Activated CD8-positive, alpha-beta memory T cell treated with anti-CD3 and anti-CD28 coated beads for 1 hour (primary cell): ENCODE measurements around the gene GCLC.

Experiments
- DNase-seq, 2 donors: peaks; one replicate each; pipeline ENCODE4 v3.0.0-alpha.2; 2020; ENCODE audit warnings: low read depth in 1 of 2; ENCODE audit errors: extremely low read depth in 1 of 2

Gene GCLC

DNA sequence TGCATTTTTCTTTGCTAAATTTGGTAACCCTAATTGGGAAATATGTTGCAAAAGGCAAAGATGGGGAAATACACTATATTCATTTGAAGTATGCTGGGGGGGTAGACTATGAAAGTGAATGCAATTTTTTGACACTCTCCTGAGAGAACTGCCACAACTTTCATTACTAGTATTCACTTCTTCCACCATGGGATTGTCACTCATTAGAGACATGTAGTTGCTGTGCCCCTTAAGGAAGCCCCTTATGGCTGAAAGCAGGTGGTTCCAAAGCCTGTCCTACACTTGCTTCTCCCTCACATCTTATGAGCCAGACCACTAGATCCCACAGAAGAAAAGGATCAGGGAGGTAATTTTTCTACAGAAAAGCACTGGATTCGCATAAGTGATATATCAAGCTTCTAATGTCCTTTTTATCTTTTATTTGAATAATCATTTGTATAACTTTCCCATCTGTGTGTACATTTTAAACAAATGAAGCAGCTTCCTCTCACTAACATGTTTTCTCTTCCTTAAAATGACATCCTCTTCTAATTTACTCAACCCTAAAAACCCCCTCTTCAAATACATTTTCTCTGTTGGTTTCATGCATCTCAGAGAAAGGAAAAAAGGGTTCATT lies 83.8 kb downstream of the GCLC start:
- DNase-seq, result no peak

DNA sequence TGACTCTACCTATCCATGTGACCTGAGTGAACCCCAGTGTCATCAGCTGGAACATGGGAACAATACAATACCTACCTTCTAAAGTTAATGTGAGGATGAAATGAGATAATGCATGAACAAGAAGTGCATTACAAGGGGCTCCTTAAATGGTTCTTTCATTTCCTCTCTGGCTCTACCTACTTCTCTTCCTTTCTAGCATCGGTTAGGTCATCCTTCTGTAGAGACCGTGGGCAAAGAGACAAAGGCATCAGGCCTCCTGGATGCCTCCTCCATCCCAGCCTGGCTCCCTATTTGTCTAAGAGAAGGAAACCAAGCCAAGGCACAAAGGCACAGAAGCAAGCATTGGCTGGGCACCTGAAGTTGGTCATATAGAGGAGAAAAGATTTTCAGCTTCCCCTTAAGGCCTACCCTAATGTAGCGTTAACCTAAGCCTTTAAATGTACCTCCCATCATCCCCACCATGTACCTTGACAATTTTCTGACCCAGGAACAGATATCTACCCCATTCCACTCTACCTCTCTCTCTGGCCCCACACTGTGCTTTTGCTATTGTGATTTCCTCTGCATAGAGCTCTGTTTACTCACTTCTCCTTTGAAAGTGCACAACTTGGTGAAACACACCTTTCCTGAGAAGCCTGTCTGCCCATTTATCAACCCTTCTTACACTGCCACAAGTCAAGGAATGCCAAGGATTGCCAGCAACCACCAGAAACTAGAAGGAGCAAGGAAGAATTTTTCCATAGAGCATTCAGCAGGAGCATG lies 86.6 kb downstream of the GCLC start:
- no peak for DNase-seq

DNA sequence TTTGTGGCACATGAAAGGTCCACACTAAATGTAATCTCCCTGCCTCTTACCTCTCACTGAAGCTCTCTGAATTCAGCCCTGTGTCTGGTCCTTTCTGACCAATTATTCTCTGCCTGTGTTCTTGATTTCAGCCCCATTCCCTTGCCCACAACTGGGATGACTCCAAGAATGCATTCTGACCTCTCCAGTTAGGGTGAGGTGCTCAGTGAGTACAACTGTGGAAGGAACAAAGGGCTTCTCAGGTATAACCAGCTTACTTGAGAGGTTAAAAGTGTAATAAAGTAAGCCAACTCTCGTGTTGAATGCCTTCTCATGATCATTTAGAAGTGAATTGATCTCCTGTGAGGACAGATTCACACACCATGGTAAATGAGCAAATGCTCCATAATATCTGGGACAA lies 88.1 kb downstream of the GCLC start:
- DNase-seq, result no peak

DNA sequence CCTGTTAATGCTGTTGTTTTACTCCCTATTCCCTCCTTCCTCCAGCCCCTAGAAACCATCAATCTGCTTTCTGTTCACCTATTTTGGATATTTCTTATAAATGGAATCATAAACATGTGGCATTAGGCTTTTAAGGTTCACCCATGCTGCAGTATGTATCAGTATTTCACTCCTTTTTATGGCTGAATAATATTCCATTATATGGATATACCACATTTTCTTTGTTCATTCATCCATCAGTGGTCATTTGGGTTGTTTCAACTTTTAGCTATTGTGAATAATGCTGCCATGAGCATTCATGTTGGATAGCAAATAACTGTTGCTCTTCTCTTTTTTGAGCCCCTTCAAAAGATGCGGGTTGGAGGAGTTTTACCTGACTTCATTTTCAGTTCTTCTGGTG lies 89.2 kb downstream of the GCLC start:
- DNase-seq, result no peak

DNA sequence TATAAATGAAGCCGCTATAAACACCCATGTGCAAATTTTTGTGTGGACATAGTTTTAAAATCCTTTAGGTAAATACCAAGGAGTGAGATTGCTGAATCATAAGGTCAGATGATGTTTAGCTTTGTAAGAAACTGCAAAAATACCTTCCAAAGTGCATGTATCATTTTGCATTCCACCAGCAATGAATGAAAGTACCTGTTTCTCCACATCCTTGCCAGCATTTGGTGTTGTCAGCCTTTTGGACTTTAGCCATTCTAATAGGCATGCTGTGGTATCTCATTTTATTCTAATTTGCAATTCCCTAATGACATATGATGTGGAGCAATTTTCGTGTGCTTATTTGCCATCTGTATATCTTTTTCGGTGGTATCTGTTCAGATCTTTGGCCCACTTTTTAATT lies 93.7 kb downstream of the GCLC start:
- DNase-seq, result no peak

DNA sequence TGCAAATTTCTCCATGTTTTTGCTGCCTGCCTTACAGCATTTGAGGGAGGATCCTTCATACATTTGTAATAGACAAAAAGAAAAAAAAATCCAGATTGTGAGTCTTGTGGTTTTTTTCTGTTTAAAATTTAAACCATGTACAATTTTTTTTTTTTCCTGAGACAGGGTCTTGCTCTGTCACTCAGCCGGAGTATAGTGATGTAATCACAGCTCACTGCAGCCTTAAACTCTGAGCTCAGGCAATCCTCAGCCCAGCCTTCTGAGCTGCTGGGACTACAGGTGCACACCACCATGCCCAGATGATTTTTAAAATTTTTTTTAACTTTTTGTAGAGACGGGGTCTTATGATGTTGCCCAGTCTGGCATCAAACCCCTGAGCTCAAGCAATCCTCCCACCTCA lies 97.0 kb downstream of the GCLC start:
- DNase-seq, result no peak
